Left lobe of liver (tissue), 2 donors: Measurements from ENCODE around the gene DAG1. TPM values are rescaled to one million over a fixed set of nuclear protein-coding genes. Genes with fewer than 3 reads are reported as not detected.

ENCODE experiments used
- ATAC-seq: fragments of 200-7000 bp; cut with Tn5 transposase; one replicate; pipeline ENCODE4 v1.9.1; 2020; ENCODE audit warnings: mild to moderate bottlenecking, moderate library complexity
- DNase-seq: peaks from one replicate; pipeline ENCODE4 v3.0.0-alpha.2; 2020; ENCODE audit warnings: low spot score
- total RNA-seq: library from RNA; stranded (reverse); gene quantifications from one replicate; pipeline ENCODE4 v1.2.1, GENCODE V29; 2021
- donor health status: DM: no; HTN: no; CAD: no; lungs with moderate emphysema.
- donor health status: DM: no; HTN: yes; CAD: no.

Gene DAG1
- total RNA-seq, 1 donor from 2014 or later: 59.6 TPM

- DNase-seq (no peak), ATAC-seq (no peak)
These were observed 82.0 kb downstream of the DAG1 start for GRCh38 chr3:49552087-49552486.

DNA sequence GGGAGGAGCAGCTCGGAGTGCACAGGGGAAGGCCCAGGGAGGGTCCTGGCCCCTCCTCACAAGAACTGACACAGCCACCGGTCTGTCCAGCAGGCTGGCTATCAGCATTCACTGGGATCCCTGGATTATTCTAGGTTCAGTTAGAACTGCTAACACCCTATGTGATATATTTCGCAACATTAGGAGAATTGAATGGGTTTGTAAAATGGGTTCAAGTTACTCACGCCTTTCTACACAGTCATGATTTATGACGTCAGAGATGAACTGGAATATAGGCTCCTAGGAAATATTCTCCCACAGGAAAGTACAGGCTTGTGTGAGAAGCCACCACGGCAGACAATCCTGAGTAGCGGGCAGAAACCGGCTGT lies 83.2 kb downstream of the DAG1 start:
- ATAC-seq: no peak

DNA sequence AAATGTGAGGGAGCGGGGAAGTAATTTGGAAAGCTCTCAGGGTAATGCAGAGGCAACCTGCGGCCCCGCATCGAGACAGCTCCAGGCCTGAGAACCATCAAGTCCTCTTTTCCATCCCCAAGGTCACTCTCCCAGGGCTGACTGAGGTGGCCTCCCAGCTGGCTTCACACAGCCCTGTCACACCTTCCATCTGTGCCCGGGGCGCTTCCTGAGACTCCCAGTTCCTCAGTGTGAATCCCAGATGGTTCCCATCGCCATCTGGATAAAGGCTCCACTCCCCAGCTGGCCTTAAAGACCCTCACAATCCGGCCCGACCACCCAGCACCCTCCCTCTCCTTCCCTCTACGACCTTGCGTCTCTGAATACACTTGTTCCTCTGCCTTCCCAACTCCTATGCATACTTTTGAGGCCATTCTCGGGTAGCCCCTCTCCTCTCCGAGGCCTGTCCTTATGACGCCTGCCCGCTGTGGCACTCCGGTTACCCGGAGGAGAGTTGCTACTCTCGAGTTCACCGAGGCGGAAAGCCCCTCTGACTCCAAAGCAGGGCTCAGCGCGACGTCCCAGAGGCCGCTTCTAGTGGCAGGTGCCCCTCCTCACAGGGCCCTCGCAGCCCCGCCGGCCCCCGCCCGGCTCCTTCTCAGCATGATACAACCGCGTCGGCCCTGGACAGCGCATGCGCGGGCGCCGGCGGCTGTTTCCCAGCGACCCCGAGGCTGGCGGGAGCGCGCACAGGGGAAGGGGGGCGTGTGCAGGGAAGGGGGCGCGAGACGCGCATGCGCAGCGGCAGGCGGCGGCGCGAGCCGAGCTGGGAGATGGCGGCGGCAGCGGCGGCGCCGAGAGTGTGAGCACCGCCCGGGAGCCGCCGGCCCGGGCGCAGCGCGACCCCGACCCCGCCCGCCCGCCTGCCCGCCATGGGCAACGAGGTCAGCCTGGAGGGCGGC lies 83.9 kb downstream of the DAG1 start, which contains the start of gene BSN:
BSN (plus strand) TSS at position 786 of the 941 bp plus-strand sequence; CDS start at position 912, 126 bp downstream.
- ATAC-seq (peak; percentile 94), DNase-seq (peak; percentile 90)

More for the DNA sequence above, 83.2 kb downstream of the DAG1 start:
- no peak for DNase-seq

DNA sequence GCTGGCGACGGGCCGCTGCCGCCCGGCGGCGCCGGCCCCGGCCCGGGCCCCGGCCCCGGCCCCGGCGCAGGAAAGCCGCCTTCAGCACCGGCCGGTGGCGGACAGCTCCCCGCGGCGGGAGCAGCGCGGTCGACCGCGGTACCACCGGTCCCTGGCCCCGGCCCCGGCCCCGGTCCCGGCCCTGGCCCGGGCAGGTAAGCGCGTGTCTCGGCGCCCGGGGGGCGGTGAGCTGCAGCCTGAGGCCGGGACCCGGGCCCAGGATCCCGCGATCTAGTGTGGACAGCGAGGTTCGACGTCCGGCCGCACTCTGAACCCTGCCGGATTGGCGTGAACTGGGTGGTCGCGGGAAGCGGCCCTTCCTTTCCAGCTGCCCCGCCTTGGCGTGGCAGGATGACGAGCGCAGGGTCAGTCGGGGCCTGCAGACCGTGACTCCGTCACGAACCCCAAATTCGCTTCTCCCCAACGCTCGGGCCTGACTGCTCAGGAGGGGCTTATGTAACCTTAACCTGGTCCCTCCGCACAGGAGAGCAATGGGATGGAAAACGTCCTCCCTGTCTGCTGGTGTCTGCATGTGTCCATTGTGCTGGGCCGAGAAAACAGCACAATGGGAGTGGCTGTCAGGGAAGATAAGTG lies 84.7 kb downstream of the DAG1 start:
- ATAC-seq: peak; percentile 85

DNA sequence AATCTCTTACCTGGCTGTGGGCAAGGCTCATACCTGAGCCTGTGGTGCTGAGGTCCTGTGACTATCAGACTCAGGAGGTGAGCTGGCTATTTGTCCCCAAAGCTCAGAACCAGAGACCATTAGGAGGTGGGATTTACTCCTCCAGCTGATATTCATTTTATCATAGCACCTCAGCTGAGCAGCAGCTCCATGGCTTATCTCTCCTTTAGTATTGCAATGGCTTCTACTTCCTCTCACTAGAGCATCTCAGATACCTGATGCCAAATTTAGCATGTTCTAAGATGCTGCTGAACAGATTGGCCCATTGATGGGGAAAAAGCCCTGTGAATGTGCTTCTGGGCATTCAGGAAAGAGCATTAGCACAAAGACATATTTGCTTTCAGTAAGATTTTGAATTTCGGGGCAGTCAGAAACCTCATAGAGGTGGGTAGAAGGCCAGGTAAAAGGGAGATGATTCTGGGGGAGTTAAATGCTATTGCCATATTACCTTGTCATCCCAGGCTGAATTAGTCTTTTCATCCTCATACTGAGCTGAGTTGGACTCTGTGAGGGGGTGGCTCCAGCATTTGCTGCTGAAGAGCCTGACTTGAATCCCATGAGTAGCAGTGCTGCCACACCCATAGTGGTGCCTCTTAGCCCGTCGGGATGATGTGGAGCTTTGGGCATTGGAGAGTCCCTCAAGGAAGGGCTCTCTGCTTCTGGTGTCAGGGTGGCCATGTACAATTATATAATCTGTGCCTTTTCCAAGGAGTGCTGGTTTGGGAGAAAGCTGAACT lies 86.6 kb downstream of the DAG1 start:
- no peak for DNase-seq

More for the DNA sequence above, 84.7 kb downstream of the DAG1 start:
- peak; percentile 70 for DNase-seq

GRCh38 chr3:49563040-49563578 lies 93.0 kb downstream of the DAG1 start:
- no peak for ATAC-seq
- DNase-seq: no peak

More for the DNA sequence above, 86.6 kb downstream of the DAG1 start:
- no peak for ATAC-seq

DNA sequence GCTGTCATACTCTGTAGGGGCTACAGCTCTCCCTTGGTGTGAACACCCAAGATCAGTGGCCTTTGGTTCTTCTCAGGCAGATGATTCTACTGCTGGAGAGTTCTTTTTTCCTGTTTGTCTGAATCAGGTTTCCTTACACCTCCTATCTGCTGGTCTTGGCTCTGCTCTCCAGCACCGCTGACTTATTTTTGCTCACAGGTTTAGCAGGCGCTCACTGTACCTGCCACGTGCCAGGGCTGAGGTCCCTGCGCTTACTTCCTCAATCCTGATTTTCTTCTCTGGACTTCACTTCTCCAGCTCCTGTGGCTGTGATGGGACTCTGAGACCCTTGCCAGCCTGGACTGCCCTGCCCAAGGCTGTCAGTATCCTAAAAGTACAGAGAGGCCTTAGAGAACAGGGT lies 93.7 kb downstream of the DAG1 start:
- DNase-seq (no peak), ATAC-seq (no peak)

GRCh38 chr3:49566312-49566711 lies 96.2 kb downstream of the DAG1 start:
- no peak for DNase-seq
- peak; percentile 21 for ATAC-seq

DNA sequence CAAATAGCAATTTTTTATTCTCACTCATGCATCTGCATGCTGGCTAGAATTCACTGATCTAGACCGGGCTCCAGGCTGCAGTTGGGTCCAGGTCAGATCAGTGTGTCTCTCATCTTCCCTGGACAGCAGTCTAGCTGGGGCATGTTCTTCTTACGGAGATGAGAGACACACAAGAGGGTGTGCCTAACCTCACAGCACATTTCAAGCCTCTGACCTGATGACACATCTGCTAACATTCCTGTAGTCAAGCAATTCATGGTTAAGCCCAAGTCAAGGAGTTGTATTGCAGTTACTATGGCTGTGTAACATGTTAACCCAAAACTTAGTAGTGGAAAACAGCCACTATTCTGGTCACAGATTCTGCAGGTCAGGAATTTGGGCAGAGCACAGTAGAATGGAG lies 97.3 kb downstream of the DAG1 start:
- DNase-seq: no peak
- no peak for ATAC-seq

GRCh38 chr3:49568965-49569364 lies 98.9 kb downstream of the DAG1 start:
- DNase-seq (peak; percentile 1), ATAC-seq (no peak)

GRCh38 chr3:49570028-49570654 lies 100.1 kb downstream of the DAG1 start:
- DNase-seq (peak; percentile 40), ATAC-seq (peak; percentile 73)

- ATAC-seq: no peak
- DNase-seq: no peak
These were observed 112.1 kb downstream of the DAG1 start for GRCh38 chr3:49582177-49582576.

Other genes starting within 250 kb of the DAG1 start
- gene C3orf62, start 193.0 kb upstream of the DAG1 start, total RNA-seq: 1.9 TPM
- 19.7 TPM for gene USP4, start 130.2 kb upstream of the DAG1 start, total RNA-seq
- 272 TPM for gene GPX1, start 111.9 kb upstream of the DAG1 start, total RNA-seq
- gene RHOA, start 58.3 kb upstream of the DAG1 start, total RNA-seq: 155 TPM
- 23.4 TPM for gene TCTA, start 57.8 kb upstream of the DAG1 start, total RNA-seq
- 46.8 TPM for gene AMT, start 47.8 kb upstream of the DAG1 start, total RNA-seq
- 9.1 TPM for gene NICN1, start 40.9 kb upstream of the DAG1 start, total RNA-seq
- 0.73 TPM for gene BSN, start 84.2 kb downstream of the DAG1 start, total RNA-seq
- 74.4 TPM for gene APEH, start 204.1 kb downstream of the DAG1 start, total RNA-seq
- gene MST1, start 219.2 kb downstream of the DAG1 start, total RNA-seq: 838 TPM
- gene RNF123, start 219.3 kb downstream of the DAG1 start, total RNA-seq: 59.4 TPM
- not detected for gene AMIGO3, start 249.4 kb downstream of the DAG1 start, total RNA-seq